Measurements from ENCODE around the gene TRMT11. TPM values are rescaled to one million over a fixed set of nuclear protein-coding genes. Genes with fewer than 3 reads are reported as not detected.
A peak's percentile ranks its signal among the peaks of the same experiment; 100 is the strongest.

The TRMT11 gene
- total RNA-seq (2014; rRNA removed; shearing (Covaris generic)) = 24.1 and 28.3 TPM in 2 replicates

GRCh38 chr6:125986301-125987025 lies at the start of gene TRMT11:
TRMT11 (plus strand) TSS chr6:125986540; CDS start chr6:125986551, 11 bp downstream.
- DNase-seq (ENCODE audit: low read depth in 1 of 2, low spot score in 2 of 2) = peak; percentile 74 to 87
- peak within 1 kb of the TSS; percentile 20 for H3K27ac ChIP-seq

GRCh38 chr6:125939026-125939425 lies 47.3 kb upstream of the TRMT11 start:
- Histone ChIP-seq H3K4me3 (no peak overlapping the region), H3K27me3 (replicated peaks) (no peaks in the 10 kb centered on the region)

More at GRCh38 chr6:125986301-125987025, at the start of gene TRMT11:
- Histone ChIP-seq H3K27me3 (replicated peaks) (no peaks in the 10 kb centered on the region), H3K4me1 (replicated peaks) (peaks cover 33% of the 10 kb centered on the region), H3K36me3 (0 out of 2 replicates have a peak, but pooled peaks cover 3% of the 10 kb centered on the region), H3K9me3 (replicated peaks) (no peaks in the 10 kb centered on the region), H3K4me3 (peak within 1 kb of the TSS; percentile 63)

GRCh38 chr6:125939791-125940190 lies 46.5 kb upstream of the TRMT11 start:
- no peak overlapping the region for H3K27ac ChIP-seq
- no peak for DNase-seq (ENCODE audit: low read depth in 1 of 2, low spot score in 2 of 2)
- no peaks in the 10 kb centered on the region for H3K27me3 ChIP-seq (replicated peaks)
- H3K9me3 ChIP-seq (replicated peaks) = no peaks in the 10 kb centered on the region
- no peak overlapping the region for H3K4me3 ChIP-seq
- H3K4me1 ChIP-seq (replicated peaks) = peaks cover 36% of the 10 kb centered on the region
- no peaks in the 10 kb centered on the region for H3K36me3 ChIP-seq

More at GRCh38 chr6:125939026-125939425, 47.3 kb upstream of the TRMT11 start:
- H3K27ac ChIP-seq = no peak overlapping the region
- no peaks in the 10 kb centered on the region for H3K36me3 ChIP-seq
- no peak for DNase-seq (ENCODE audit: low read depth in 1 of 2, low spot score in 2 of 2)
- H3K4me1 ChIP-seq (replicated peaks) = peaks cover 29% of the 10 kb centered on the region
- no peaks in the 10 kb centered on the region for H3K9me3 ChIP-seq (replicated peaks)

- H3K36me3 ChIP-seq = no peaks in the 10 kb centered on the region
- DNase-seq (ENCODE audit: low read depth in 1 of 2, low spot score in 2 of 2) = no peak
- H3K27me3 ChIP-seq (replicated peaks) = no peaks in the 10 kb centered on the region
- no peak overlapping the region for H3K4me3 ChIP-seq
- H3K27ac ChIP-seq = no peak overlapping the region; the same call in 1 of the 2 replicates
- peaks cover 43% of the 10 kb centered on the region for H3K4me1 ChIP-seq (replicated peaks)
- no peaks in the 10 kb centered on the region for H3K9me3 ChIP-seq (replicated peaks)
Observed at GRCh38 chr6:125940247-125941041, 45.9 kb upstream of the TRMT11 start.

GRCh38 chr6:125942672-125943527 lies 43.4 kb upstream of the TRMT11 start:
- DNase-seq (ENCODE audit: low read depth in 1 of 2, low spot score in 2 of 2) = no peak
- Histone ChIP-seq H3K9me3 (replicated peaks) (no peaks in the 10 kb centered on the region), H3K4me3 (no peak overlapping the region), H3K27me3 (replicated peaks) (no peaks in the 10 kb centered on the region), H3K27ac (no peak overlapping the region), H3K4me1 (replicated peaks) (peaks cover 67% of the 10 kb centered on the region), H3K36me3 (no peaks in the 10 kb centered on the region)

- Histone ChIP-seq H3K4me3 (no peak overlapping the region), H3K27ac (peak overlapping the region; percentile 89), H3K27me3 (replicated peaks) (no peaks in the 10 kb centered on the region), H3K36me3 (no peaks in the 10 kb centered on the region), H3K9me3 (replicated peaks) (no peaks in the 10 kb centered on the region), H3K4me1 (replicated peaks) (peaks cover 69% of the 10 kb centered on the region)
- DNase-seq (ENCODE audit: low read depth in 1 of 2, low spot score in 2 of 2) = no peak
Observed at GRCh38 chr6:125943528-125944433, 42.6 kb upstream of the TRMT11 start.

DNA sequence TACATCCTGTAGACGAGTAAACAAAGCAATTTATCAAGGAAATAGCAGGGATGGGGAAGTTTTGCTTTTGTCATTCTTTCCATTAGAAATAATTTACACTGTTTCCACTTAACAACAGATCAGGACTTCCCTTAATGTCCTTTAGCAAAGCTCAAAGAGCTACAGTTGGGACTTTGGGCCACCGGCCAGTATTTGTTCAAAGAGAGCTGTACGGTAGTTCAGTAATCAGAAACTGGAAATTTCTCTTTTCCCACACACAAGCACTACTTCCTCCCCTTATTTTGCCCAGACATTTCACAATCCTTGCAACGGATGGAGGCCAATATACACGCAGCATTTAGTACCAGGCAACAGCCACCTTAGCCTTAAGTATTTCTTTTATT lies 41.9 kb upstream of the TRMT11 start:
- Histone ChIP-seq H3K4me1 (replicated peaks) (peaks cover 69% of the 10 kb centered on the region), H3K27me3 (replicated peaks) (no peaks in the 10 kb centered on the region), H3K27ac (peak overlapping the region; percentile 89), H3K36me3 (no peaks in the 10 kb centered on the region), H3K4me3 (no peak overlapping the region), H3K9me3 (replicated peaks) (no peaks in the 10 kb centered on the region)
- peak in 1 of 2 experiments; percentile 42 for DNase-seq (ENCODE audit: low read depth in 1 of 2, low spot score in 2 of 2)

DNA sequence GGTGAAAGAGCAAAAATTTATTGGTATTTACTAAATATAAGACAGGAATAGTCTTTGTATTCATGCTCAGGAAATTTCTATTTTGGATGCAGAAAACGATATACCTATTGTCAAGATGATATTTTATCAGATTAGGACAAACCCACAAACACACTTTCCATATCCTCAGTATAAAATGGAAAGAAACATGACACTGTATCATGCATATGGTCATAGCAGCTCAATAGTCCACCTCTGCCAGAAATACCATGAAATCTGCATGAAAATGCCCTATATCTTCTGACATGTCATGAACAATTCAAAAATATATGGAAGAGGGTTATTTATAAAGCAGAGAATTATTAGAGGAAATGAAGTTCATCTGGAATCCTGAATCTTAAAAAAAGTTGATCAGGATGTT lies 41.4 kb upstream of the TRMT11 start:
- DNase-seq (ENCODE audit: low read depth in 1 of 2, low spot score in 2 of 2) = no peak
- Histone ChIP-seq H3K9me3 (replicated peaks) (no peaks in the 10 kb centered on the region), H3K4me1 (replicated peaks) (peaks cover 74% of the 10 kb centered on the region), H3K27ac (peak overlapping the region; percentile 89), H3K4me3 (no peak overlapping the region), H3K36me3 (no peaks in the 10 kb centered on the region), H3K27me3 (replicated peaks) (no peaks in the 10 kb centered on the region)

DNA sequence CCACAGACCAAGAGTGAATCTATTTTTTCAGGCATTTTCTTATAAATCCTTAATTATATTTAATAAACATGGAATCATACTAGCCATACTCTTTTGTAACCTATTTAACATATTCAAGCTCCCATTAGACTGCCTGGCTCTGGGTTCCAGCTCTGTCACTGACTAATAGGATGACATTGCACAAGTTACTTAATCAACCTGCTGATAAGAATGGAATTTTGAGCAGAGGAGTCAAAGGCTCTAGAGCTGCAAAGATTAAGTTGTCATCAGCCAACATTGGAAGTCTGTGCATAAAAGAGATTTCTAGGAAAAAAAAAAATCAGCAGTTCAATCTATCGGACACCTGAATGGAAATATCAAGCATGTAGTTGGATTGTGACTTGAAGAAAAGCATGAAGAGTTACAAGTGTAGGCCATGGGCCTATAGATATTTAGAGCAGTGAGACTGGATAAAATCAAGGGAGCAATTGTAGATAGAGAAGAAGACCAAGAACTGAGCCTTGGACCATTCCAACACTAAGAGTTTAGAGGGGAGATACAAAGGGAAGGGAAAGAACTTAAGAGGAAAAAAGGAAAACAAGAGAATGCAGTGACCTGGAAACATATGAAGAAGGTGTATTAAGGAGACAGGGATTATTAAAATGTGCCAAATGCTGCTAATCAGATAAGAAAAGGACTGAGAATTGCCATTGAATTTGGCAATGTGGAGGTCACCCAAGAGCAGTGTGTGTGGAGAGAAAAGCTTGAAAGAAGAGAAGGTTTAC lies 40.8 kb upstream of the TRMT11 start:
- no peaks in the 10 kb centered on the region for H3K9me3 ChIP-seq (replicated peaks)
- peaks cover 76% of the 10 kb centered on the region for H3K4me1 ChIP-seq (replicated peaks)
- no peak for DNase-seq (ENCODE audit: low read depth in 1 of 2, low spot score in 2 of 2)
- no peaks in the 10 kb centered on the region for H3K27me3 ChIP-seq (replicated peaks)
- H3K36me3 ChIP-seq = no peaks in the 10 kb centered on the region
- H3K27ac ChIP-seq = peak overlapping the region; percentile 89
- no peak overlapping the region for H3K4me3 ChIP-seq

GRCh38 chr6:125947615-125948014 lies 38.7 kb upstream of the TRMT11 start:
- Histone ChIP-seq H3K4me1 (replicated peaks) (peaks cover 67% of the 10 kb centered on the region), H3K27me3 (replicated peaks) (no peaks in the 10 kb centered on the region), H3K36me3 (no peaks in the 10 kb centered on the region), H3K9me3 (replicated peaks) (no peaks in the 10 kb centered on the region), H3K4me3 (no peak overlapping the region), H3K27ac (peak overlapping the region; percentile 89)
- DNase-seq (ENCODE audit: low read depth in 1 of 2, low spot score in 2 of 2) = no peak

GRCh38 chr6:125948455-125948854 lies 37.9 kb upstream of the TRMT11 start:
- H3K27me3 ChIP-seq (replicated peaks) = no peaks in the 10 kb centered on the region
- no peaks in the 10 kb centered on the region for H3K36me3 ChIP-seq
- H3K4me3 ChIP-seq = no peak overlapping the region
- no peaks in the 10 kb centered on the region for H3K9me3 ChIP-seq (replicated peaks)
- no peak for DNase-seq (ENCODE audit: low read depth in 1 of 2, low spot score in 2 of 2)
- peaks cover 61% of the 10 kb centered on the region for H3K4me1 ChIP-seq (replicated peaks)
- H3K27ac ChIP-seq = no peak overlapping the region

- H3K4me3 ChIP-seq = no peak overlapping the region
- H3K36me3 ChIP-seq = no peaks in the 10 kb centered on the region
- H3K4me1 ChIP-seq (replicated peaks) = peaks cover 55% of the 10 kb centered on the region
- no peaks in the 10 kb centered on the region for H3K9me3 ChIP-seq (replicated peaks)
- DNase-seq (ENCODE audit: low read depth in 1 of 2, low spot score in 2 of 2) = no peak
- H3K27me3 ChIP-seq (replicated peaks) = no peaks in the 10 kb centered on the region
- H3K27ac ChIP-seq = no peak overlapping the region
Observed at GRCh38 chr6:125949069-125949468, 37.3 kb upstream of the TRMT11 start.

Measured in SJSA1 (cell line).